Measurements from ENCODE around the gene RBMXL3.

RBMXL3 gene

DNA sequence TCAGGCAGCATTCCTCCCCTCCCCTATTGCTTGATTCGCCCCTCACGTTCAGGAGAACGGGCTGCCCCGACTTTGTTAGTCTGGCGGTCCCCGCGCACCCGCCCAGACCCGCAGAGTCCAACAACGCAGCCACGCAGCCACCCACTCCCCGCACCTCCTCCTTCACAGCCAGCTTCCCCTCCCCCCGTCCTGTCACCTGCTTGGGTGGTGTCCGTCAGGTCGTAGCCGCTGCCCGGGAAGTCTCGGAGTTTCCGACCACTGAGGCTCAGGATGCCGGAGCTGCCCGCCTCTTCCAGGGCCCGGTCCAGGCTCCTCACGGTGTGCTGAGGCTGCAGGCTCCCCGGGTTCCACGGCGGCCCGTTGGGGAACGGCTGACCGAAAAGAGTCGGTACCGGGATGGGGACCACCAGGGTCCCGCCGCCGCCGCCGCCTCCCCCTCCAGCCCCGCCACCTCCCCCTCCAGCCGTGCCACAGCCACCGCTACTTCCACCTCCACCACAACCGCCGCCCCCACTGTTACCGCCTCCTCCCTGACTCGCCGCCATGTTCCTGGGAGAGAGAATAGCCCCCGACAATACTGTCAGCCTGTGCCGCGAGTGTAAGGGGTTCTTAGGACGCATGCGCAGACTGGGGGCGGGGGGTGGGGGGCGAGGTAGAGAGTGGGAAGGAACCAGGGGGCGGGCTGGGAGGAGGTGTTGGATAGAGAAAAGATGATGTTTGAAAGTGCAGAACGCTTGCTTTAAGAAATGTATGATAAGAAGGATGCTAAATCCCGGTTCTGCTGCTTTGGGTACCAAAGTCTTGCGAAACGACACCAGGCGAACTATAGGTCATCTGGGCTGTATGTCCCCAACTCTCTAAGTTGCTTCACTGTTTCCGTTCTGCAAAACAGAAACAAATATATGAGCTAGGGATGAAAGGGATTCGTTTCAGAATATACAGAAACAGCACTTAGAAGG, 44.6 kb downstream of the RBMXL3 start, which contains the start of gene LRCH2:
LRCH2 (minus strand) TSS at position 600 of the 959 bp plus-strand sequence; CDS start at position 545, 55 bp downstream.
- DNase-seq (ENCODE audit: low read depth) = peak; percentile 31

DNA sequence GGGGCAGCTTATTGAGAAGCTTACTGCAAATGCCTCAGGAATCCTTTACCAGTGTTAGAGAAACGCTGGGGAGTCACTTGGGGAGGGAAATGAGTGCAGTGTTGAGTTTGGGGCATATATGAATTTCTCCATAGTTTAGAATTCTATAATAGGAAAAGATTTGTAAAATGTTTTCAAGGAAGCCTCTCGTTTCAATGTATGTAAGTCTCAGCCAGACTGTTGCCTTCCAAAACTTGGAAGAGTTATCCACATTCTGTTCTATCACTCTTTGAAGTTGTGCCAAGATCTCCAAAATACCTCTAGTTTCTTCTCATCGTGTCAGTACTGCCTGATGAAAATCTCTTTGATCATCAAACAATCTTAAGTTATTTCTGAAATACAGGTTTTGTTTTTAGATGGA, 45.3 kb downstream of the RBMXL3 start:
- no peak for DNase-seq (ENCODE audit: low read depth)

DNA sequence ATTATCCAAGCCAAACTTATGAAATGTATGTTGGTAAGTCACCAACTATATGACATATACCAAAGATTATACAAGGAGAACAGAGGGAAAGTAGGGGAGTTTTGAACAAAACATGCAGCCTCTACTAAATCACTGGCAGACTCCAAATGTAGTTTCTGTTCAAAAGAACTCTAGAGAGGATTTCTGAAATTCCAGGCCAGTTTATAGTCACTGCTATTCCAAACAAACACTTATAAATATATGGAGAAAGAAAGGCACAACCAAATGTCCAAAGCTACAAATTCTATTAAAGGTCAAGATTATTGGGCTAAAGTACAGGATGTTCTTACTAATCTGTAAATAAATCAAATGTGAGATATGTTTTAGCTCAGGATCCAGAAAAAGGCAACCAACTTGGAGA, 47.4 kb downstream of the RBMXL3 start:
- peak; percentile 45 for DNase-seq (ENCODE audit: low read depth)

DNA sequence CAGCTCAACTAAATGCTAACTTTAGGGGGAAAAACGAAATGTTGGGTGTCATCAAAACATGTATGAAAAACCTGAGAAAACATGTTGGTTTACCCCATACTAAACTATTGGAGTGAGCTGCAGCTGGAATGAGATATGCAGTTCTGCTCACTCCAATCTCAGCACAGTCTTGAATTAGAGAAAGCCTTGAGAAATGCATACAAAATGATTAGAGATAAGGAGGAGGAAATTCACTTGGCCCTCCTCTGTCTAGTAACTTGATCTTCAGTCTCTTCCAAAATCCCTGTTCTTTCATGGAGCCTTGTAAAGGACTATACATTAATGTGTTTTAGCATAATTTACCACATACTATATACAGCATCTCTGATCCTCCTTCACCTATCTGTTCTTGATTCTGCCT, 47.8 kb downstream of the RBMXL3 start:
- DNase-seq (ENCODE audit: low read depth) = no peak

Data from fibroblast of gingiva (primary cell).